Stimulated activated CD4-positive, alpha-beta T cell treated with anti-CD3 and anti-CD28 coated beads, Interleukin-4, amount 100 ng/mL, for 1 hour (primary cell): ENCODE data around the gene FILIP1L.

ENCODE experiments used
- DNase-seq: peaks from one replicate; pipeline ENCODE4 v3.0.0-alpha.2; 2020

FILIP1L gene

GRCh38 chr3:100039075-100039474, 75.2 kb downstream of the FILIP1L start:
- DNase-seq: no peak

DNA sequence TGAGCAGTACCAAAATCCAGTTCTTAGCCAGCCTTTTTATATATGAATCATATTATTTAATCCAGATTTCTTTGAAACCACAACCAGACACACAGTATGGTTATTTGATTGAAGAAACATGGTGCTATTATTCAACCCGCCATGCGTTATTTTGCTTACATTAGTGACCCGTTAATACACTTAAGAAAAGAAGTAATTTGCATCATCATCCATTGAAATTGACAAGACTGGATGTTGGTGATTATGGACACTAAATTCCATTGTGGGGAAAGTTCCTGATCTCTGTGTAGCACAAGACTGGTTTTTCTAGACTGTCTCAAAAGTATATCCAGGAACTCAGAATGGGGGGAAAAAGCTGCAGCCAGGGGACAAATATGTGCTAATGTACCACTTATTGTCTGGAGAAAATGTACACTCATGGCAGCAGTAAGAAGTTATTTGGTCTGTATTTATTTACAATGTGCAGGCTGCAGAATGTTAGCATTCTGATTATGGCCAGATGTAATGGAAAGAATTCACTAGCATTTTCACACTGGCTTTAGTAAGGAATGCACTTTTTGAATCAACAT, 80.3 kb downstream of the FILIP1L start:
- DNase-seq: no peak

- no peak for DNase-seq
These were observed 81.1 kb downstream of the FILIP1L start for GRCh38 chr3:100033184-100033583.

GRCh38 chr3:100032243-100032642, 82.1 kb downstream of the FILIP1L start:
- no peak for DNase-seq

DNA sequence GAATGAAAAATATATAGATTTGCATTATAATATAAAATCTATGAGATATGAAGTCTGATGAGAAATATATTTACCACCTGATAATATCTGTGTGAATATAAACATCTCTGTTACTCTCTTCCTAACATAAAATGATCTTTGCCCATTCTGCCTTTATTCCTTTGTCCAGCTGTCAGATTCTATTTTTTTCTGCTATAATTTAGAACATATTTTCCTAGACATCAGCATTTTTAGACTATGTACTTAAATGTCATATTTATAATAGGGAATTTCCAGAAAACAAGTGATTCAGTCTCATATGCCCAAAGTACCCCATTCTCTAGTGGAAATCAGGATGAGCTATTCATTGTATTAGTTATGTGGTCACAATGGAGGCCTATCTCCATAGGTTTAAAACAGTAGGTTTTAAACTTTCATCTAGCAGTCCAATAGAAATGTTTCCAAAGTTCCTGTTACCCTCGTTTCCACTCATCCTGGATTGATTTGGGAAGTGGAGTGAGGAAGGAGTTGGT, 83.3 kb downstream of the FILIP1L start:
- no peak for DNase-seq

- no peak for DNase-seq
These were observed 84.0 kb downstream of the FILIP1L start for GRCh38 chr3:100030346-100030745.

- DNase-seq: no peak
These were observed 84.6 kb downstream of the FILIP1L start for GRCh38 chr3:100029689-100030088.

GRCh38 chr3:100029052-100029451, 85.2 kb downstream of the FILIP1L start:
- DNase-seq: no peak

GRCh38 chr3:100027321-100027720, 87.0 kb downstream of the FILIP1L start:
- no peak for DNase-seq

DNA sequence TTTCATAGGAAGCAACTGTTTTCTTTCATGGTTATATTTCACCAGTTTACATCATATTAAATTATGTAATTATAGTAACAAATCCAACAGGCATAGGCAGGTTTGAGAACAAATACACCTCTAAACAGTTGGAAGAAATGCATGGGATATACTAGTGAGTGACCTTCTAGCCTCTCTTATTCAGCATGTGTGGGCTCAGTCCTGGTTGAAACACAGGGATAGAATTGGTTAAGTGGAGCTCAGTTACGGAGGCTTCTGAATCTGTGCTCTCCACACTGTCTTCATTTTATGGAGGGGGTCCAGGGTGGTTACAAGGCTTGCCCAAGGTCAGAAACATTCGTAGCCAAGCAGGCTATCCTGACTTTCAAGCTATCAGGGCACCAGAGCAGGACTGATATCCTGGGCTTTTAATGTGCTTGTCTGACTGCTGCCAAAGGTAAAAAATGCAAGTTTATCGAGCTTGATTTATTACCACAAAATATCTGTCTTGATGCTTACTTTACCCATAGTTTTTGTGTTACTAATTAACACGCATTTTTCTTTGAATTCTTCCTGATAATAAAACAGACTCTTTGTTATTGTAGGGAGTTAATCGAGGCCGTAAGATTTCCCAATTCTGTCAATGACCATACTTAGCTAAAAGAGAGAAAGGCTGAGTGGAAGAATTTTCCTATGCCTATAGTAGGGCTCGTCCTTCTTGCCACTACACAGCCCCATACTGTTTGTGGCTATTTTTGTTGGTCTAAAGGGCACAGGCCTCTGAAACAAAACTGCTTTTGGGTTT, 89.6 kb downstream of the FILIP1L start:
- DNase-seq: no peak

- no peak for DNase-seq
These were observed 90.7 kb downstream of the FILIP1L start for GRCh38 chr3:100023595-100023994.

GRCh38 chr3:100023150-100023549, 91.2 kb downstream of the FILIP1L start:
- no peak for DNase-seq

DNA sequence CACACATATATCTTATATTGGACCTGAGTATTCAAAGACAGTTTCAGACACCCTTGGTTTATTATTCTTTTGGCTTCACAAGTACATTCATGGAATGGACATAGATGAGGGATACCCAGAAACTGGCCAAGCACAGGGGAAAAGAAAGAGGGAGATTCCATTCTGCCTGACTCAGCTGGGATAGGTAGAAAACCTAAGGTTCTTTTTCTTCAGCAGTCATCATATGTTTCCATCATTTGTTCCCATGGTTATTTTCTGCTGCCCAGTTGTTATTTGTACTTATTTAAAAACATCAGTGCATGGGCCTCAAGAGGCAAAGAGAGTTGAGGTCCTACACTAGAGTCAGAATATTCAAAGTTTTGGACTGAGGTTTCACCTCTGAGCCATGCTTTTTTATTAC, 91.8 kb downstream of the FILIP1L start:
- DNase-seq: no peak

DNA sequence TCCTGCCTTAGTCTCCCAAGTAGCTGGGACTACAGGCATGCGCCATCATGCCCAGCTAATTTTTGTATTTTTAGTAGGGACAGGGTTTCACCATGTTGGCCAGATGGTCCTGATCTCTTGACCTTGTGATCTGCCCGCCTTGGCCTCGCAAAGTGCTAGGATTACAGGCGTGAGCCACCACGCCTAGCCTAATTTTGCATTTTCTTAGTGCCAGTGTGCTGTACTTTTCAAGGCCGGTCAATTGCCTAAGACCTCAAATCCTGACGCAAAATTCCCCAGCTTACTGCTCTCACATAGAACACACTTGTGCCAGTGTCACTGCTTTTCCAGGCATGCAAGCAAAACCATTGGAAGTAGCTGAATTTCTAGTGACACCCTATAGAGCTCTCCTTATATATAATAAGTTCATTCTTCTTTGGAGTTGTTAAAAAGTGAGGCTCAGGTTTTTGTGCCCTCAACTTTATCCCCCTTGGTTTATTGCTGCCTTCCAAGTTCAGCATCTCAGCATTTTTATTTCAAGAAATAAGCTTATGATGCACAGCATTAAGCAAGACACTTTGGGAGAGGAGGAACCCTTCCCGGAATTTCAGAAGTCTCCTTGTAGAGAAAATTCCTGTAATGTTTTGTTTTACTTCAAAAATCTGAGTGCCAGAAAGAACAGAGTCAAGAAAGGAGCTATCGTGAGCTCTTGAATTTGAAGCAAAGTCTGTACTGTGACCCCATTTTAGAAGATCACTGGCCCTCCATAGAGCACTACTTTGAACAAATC, 93.2 kb downstream of the FILIP1L start:
- DNase-seq: no peak

DNA sequence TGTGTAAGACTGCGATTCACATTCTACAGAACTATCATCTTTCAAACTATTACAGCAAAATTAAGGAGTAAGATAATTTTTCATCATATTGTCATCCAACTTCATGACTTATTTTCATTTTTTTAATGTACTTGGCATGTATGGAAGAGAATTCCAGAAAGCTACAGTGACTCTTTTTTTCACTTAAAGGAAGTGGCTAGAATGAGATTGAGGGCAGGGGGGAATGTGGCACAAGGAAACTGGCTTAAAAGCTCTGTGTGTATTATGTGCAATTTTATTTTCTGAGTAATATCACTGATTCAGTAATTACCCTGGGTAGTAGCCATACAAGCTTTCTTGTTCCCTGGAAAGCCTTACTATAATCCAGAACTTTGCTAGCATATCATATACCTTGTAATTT, 94.6 kb downstream of the FILIP1L start:
- no peak for DNase-seq

DNA sequence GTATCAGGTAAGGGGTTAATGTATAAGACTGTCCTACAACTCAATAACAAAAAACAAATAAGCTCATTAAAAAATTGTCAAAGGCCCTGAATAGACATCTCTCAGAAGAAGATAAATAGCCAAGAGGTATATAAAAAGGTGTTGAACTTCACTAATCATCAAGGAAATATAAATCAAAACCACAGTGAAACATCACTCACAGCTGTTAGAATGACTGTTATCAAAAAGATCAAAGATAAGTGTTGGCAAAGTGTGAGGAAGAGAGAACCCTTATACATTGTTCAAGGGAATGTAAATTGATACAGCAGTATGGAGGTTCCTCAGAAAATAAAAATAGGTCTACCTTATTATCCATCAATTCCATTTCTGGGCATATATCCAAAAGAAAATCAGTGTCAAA, 95.5 kb downstream of the FILIP1L start:
- no peak for DNase-seq

DNA sequence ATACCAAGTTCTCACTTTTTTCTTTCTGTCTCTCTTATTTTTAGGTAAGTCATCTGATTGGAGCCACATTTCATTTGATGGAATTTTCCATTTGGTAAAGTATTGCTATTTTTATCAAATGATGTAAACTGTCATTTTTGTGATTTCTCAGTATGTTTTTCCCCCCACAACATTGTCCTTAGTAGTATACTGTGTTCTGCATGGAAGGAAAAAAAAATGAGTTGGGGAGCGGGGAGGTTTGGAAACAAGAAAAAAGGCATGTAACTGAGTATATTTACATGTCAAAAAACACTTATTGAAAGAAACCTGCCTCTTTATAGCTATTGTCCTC, 104.2 kb downstream of the FILIP1L start:
- no peak for DNase-seq

- no peak for DNase-seq
These were observed 104.8 kb downstream of the FILIP1L start for GRCh38 chr3:100009276-100010086.

DNA sequence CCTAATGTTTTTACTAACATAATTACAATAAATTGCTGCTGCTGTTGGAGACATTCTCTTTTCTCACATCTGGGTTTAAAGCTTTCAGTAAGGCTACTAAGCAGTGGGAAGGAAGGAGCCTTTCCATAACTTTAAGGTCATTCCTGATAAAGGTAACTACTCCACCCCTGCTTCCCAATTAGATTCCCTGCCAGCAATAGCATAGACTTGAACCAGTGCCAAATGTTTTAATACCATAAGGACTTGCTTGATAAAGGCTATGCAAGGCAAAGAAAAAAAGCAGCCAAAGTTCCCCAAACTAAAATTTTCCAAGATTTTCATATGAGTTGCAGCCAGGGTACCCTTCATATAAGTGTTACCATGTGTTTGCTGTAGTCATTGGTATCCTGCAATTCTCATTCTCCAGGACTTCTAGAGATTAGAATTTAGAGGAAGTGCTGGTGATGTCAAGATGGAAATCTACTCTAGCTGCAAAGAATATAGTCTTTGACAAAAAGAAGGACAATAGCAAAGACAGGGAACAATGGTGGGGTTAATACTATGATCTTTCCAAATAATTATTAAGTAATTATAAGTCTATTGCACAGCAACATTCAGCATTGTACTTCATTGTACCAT, 106.1 kb downstream of the FILIP1L start:
- no peak for DNase-seq

DNA sequence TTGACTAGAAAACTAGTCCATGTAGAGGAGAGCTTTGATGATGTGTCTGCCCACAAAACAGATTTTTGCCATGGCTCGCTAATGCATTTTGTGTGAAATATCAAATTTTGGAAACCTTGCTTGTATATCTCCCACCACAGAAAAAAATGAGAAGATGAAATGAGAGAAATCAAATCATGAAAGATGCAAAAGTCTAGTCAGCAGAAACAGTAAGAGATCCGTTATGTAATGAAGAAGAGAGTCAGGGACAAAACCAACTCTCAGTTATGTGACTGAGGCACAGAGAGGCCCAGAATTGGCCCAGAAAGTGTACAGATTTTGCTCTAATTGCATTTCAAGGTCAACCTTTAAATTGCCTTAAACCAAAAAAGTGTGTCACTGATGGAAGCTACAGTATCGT, 107.0 kb downstream of the FILIP1L start:
- no peak for DNase-seq

DNA sequence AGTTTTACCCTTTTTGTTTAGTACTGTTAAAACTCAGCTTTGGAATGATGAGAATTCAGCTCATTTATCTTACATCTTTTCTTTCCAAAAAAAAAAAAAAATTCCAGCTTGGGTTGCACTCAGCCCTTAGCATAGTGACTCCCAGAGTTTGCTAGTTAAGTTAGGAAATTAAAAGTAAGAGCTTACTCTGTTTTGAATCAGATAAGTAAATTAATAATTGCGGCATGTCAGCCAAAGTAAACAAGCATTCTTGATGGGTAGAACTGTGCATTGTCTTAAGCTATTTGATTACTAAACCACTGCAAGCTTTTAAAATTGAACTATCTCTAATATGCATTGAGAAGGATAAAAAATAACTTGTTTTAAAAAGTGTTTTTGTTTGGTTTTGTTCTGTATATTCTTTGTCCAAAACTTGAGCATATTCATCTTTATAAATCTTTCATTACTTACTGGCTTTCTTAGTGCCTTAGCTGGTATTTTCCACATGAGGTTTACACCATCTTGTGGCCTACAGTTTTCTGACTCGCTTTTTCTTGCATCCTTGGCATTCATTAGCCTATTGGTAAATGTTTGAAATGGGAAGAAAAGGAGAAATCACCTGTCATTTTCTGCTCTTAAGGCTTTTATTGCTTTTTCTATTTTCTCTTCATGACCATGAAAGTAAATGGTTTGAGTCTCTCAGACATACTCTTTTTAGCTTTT, 107.6 kb downstream of the FILIP1L start:
- no peak for DNase-seq
